Bronchial epithelial cell (primary cell): ENCODE data around the gene TASOR2. TPM values are rescaled to one million over a fixed set of nuclear protein-coding genes. Genes with fewer than 3 reads are reported as not detected.
A peak's percentile ranks its signal among the peaks of the same experiment; 100 is the strongest.

ENCODE experiments used
- DNase-seq: peaks from one replicate; pipeline ENCODE4 v3.0.0-alpha.2; 2010; ENCODE audit warnings: low read depth
- FAIRE-seq: peaks from 2 replicates; lab custom pipeline; 2011; peaks lifted over from hg19 to GRCh38; lab: Jason Lieb, UNC
- H3K27me3 ChIP-seq: 2 replicates; pipeline ENCODE4 v1.5.1; 2011; ENCODE audit warnings: low read length; ENCODE audit not compliant: control insufficient read depth, insufficient read depth
- H3K36me3 ChIP-seq: 2 replicates; pipeline ENCODE4 v1.5.1; 2011; ENCODE audit warnings: low read length; ENCODE audit not compliant: control insufficient read depth, insufficient read depth
- H3K4me3 ChIP-seq: 2 replicates; pipeline ENCODE4 v1.5.1; 2011; ENCODE audit warnings: mild to moderate bottlenecking, low read depth, low read length, control low read depth
- total RNA-seq: library from RNA; depleted of rRNA; stranded (reverse); fragments of >200 nt; gene quantifications from 2 replicates; pipeline ENCODE4 v1.2.1, GENCODE V29; 2014
- TF ChIP-seq, protein P1 (sequence below): IDR thresholded peaks from 2 replicates; pipeline ENCODE4 v1.5.1; 2011; ENCODE audit warnings: mild to moderate bottlenecking, moderate library complexity, low read length, control low read depth, inconsistent platforms; ENCODE audit not compliant: insufficient read depth, severe bottlenecking

TASOR2 gene
- total RNA-seq, 1 donor from 2014 or later, result 54.8 TPM

DNA sequence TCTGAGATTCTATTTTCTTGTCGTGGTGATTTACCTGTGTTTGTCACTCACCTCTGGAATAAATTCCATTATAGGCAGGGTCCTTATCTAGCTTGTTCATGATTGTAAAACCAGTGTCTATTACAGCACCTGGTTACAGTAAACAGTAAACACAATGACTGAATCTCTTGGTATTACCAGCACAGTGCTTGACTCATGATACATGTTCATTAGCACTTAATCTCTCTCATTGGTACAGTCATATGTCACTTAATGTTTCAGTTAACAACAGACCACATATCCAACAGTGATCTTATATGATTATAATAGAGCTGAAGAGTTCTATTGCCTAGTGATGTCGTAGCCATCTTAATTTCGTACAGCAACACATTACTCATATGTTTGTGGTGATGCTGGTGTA lies 1.6 kb upstream of the TASOR2 start:
- DNase-seq (peak; percentile 33), FAIRE-seq (no peak)
- TF ChIP-seq, protein P1, sequence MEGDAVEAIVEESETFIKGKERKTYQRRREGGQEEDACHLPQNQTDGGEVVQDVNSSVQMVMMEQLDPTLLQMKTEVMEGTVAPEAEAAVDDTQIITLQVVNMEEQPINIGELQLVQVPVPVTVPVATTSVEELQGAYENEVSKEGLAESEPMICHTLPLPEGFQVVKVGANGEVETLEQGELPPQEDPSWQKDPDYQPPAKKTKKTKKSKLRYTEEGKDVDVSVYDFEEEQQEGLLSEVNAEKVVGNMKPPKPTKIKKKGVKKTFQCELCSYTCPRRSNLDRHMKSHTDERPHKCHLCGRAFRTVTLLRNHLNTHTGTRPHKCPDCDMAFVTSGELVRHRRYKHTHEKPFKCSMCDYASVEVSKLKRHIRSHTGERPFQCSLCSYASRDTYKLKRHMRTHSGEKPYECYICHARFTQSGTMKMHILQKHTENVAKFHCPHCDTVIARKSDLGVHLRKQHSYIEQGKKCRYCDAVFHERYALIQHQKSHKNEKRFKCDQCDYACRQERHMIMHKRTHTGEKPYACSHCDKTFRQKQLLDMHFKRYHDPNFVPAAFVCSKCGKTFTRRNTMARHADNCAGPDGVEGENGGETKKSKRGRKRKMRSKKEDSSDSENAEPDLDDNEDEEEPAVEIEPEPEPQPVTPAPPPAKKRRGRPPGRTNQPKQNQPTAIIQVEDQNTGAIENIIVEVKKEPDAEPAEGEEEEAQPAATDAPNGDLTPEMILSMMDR, result no peak
- Histone ChIP-seq H3K36me3 (no peaks in the 10 kb centered on the region), H3K4me3 (no peak overlapping the region), H3K27me3 (no peaks in the 10 kb centered on the region)

DNA sequence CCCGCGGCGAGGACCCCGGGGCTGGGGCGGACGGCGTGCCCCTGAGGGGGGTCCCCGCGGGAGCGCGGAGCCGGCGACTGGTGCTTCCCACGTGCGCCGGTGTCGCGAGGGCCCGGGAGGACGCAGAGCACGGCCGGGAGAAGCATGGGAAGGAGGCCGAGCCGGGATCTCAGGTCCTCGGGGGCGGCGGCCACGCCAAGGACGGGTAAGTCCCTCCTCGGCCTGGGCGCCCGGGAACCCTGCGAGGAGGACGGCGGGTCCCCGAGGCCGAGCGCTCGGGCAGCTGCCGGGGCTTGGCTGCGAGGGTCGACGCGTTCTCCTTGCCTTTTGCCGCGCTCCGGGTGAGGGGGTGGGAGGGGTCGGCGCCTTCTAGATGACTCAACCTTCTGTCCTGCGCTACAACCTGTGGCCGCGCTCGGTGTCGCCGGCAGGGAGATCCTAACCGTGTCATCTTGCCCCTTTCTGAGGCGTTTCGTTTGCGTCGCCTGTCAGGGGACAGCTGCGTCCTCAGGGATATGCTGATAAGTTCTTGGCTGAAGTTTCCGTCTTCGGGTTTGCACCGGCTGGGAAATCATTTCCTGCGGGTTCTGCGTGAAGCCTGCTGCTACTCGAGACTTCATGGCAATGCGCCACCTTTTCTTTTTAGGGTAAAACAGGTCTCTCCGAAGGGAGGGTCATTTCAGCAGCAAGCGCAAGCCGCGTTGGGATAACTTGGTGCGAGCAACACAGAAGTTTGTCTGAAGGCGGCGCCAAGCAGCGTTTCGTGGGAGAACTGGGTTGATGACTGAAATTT lies 529 bp downstream of the TASOR2 start:
- peak overlapping the region; percentile 92 for H3K4me3 ChIP-seq
- no peaks in the 10 kb centered on the region for H3K27me3 ChIP-seq
- H3K36me3 ChIP-seq, result no peaks in the 10 kb centered on the region
- FAIRE-seq, result no peak
- TF ChIP-seq, protein P1, result peak; percentile 60
- peak; percentile 69 for DNase-seq

DNA sequence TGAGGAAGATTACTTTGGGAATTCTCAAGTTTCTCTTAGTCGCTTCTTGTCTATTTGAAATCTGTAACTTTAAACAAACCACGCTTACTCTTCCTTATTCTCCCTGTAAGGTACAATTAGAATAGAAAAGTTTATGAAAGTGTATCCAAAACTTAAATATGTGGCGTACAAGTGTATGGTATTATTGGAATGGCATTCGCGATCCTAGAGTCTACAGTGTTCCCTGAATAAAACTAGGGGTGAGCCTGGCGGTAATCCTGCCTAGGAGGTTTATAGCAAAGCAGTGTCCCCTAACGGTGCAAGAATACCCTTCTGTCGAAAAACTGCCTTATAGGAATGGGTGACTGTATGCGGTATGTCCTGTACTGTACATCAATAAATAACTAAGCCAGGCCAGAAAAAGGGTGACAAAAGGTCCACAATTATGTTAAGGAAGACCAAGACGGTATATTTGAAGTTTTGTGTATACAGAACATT lies 1.2 kb downstream of the TASOR2 start:
- Histone ChIP-seq H3K27me3 (no peaks in the 10 kb centered on the region), H3K4me3 (peak overlapping the region; percentile 92), H3K36me3 (no peaks in the 10 kb centered on the region)
- peak; percentile 20 for DNase-seq
- no peak for FAIRE-seq
- TF ChIP-seq, protein P1, result no peak

DNA sequence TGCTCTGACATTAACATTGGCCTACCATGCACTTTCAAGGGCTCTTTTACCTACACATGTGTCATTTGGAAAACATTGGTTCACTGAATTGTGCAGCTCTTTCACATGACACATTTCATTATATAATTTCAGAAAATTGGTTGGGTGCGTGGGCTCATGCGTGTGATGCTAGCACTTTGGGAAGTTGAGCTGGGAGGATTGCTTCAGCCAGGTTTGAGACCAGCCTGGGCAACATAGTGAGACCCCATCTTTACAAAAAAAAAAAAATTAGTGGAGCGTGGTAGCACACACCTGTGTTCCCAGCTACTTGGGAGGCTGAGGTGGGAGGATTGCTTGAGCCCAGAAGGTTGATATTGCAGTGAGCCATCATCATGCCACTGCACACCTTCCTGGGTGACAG lies 3.9 kb downstream of the TASOR2 start:
- no peaks in the 10 kb centered on the region for H3K27me3 ChIP-seq
- no peaks in the 10 kb centered on the region for H3K36me3 ChIP-seq
- H3K4me3 ChIP-seq, result no peak overlapping the region
- TF ChIP-seq, protein P1, result no peak
- no peak for FAIRE-seq
- no peak for DNase-seq

DNA sequence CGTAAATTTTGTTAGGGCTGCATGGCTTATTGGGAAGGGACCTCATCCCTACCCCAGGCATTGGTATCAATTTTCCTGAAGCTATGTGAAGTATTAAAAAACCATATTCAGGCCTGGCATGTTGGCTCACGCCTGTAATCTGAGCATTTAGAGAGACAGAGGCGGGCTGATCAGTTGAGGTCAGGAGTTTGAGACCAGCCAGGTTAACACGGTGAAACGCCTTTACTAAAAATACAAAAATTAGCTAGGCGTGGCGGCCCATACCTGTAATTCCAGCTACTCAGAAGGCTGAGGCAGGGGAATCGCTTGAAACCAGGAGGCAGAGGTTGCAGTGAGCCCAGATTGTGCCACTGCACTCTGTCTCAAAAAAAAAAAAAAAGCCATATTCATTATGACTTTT lies 7.1 kb downstream of the TASOR2 start:
- DNase-seq, result peak; percentile 70
- Histone ChIP-seq H3K27me3 (no peaks in the 10 kb centered on the region), H3K36me3 (peaks cover 2% of the 10 kb centered on the region), H3K4me3 (peak overlapping the region; percentile 48)
- TF ChIP-seq, protein P1, result no peak
- no peak for FAIRE-seq
